B cell (primary cell): ENCODE results near the gene HTT.

ENCODE experiments used
- CTCF ChIP-seq: fragments of 200-600 bp; IDR thresholded peaks from one replicate; pipeline ENCODE4 v1.8.0; 2022; ENCODE audit warnings: antibody characterized with exemption, mild to moderate bottlenecking
- EZH2 ChIP-seq: IDR thresholded peaks from 2 replicates; pipeline ENCODE4 v1.6.1; 2012; ENCODE audit warnings: borderline replicate concordance, low read depth, mild to moderate bottlenecking, moderate library complexity, low read length; ENCODE audit not compliant: insufficient read depth, poor library complexity, severe bottlenecking

- TF ChIP-seq CTCF (no peak), EZH2 (no peak)
Observed at GRCh38 chr4:3148926-3149325, 74.4 kb downstream of the HTT start.
